ENCODE measurements around the gene OAF.
"Not testable (repeated sequence)": the region's sequence is repeated elsewhere in the genome, so short reads cannot be mapped to it uniquely, and the experiment has no call there.

OAF gene

DNA sequence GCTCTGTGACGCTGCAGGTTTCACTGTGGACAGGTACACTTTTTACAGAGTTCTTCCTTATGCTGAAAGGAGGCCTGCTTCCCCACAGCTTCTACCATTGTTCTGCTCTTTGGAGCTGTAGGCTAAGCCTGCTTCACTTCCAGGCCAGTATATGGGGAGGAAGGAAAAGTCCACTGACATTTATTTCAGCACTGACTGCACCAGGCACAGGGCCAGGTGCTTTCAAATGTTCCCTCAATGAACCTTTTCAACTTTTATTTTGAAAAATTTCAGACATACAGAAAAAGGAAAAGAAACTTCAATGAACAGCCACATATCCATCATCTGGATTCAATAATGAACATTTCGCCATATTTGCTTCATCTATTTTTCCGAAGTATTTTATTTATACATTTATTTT is 51.1 kb downstream of the OAF start:
- H3K27ac ChIP-seq (ENCODE audit: low read depth, low read length), result no peak overlapping the region
- no peaks in the 10 kb centered on the region for H3K27me3 ChIP-seq (ENCODE audit: control insufficient read depth, insufficient read depth, low read length)
- H3K4me3 ChIP-seq (ENCODE audit: low read length), result no peak overlapping the region
- H3K9ac ChIP-seq (ENCODE audit: low read length), result no peak overlapping the region
- H3K4me1 ChIP-seq (ENCODE audit: control insufficient read depth, insufficient read depth, low read length), result no peaks in the 10 kb centered on the region
- H3K36me3 ChIP-seq (ENCODE audit: control insufficient read depth, insufficient read depth, low read length), result no peaks in the 10 kb centered on the region

DNA sequence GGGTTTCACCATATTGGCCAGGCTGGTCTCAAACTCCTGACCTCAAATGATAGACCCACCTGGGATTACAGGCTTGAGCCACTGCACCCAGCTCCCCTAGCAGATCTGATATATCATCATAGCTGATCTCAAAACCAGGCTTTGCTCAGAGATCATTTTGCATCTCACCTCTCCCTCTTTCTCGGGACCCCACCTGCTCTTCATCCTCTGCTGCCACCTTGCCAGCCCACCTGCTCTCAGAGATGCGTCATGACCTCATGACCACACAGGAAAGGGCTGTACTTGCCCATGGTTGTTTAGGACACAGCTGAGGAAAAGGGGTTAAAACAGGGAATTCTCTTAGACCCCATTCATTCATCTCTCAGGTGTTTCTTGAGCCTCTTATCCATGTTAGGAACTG is 56.5 kb downstream of the OAF start:
- H3K4me1 ChIP-seq (ENCODE audit: control insufficient read depth, insufficient read depth, low read length), result no peaks in the 10 kb centered on the region
- no peak overlapping the region for H3K9ac ChIP-seq (ENCODE audit: low read length)
- H3K27me3 ChIP-seq (ENCODE audit: control insufficient read depth, insufficient read depth, low read length), result no peaks in the 10 kb centered on the region
- no peak overlapping the region for H3K27ac ChIP-seq (ENCODE audit: low read depth, low read length)
- no peaks in the 10 kb centered on the region for H3K36me3 ChIP-seq (ENCODE audit: control insufficient read depth, insufficient read depth, low read length)
- H3K4me3 ChIP-seq (ENCODE audit: low read length), result no peak overlapping the region

DNA sequence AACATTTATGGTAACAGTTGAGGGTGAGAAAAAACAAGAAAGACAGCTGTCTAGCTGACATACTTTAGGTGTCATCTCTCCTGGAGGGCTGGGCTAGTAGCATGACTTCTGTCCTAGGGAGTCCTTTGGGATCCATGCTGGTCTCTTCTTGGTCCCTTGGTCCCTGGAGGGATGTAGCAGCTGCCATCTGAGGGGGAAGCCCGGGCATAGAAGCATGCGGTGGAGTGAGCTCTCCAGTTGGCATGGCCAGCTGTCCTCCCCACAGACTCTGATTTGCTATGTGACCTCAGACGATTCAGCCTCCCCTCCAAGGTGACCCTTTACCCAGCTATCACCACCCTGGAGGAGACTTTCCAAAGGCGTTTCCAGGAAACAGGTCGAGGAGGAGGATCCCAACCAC is 57.9 kb downstream of the OAF start:
- Histone ChIP-seq H3K9ac (ENCODE audit: low read length) (no peak overlapping the region), H3K4me3 (ENCODE audit: low read length) (no peak overlapping the region), H3K36me3 (ENCODE audit: control insufficient read depth, insufficient read depth, low read length) (no peaks in the 10 kb centered on the region), H3K27ac (ENCODE audit: low read depth, low read length) (no peak overlapping the region), H3K4me1 (ENCODE audit: control insufficient read depth, insufficient read depth, low read length) (no peaks in the 10 kb centered on the region), H3K27me3 (ENCODE audit: control insufficient read depth, insufficient read depth, low read length) (no peaks in the 10 kb centered on the region)

DNA sequence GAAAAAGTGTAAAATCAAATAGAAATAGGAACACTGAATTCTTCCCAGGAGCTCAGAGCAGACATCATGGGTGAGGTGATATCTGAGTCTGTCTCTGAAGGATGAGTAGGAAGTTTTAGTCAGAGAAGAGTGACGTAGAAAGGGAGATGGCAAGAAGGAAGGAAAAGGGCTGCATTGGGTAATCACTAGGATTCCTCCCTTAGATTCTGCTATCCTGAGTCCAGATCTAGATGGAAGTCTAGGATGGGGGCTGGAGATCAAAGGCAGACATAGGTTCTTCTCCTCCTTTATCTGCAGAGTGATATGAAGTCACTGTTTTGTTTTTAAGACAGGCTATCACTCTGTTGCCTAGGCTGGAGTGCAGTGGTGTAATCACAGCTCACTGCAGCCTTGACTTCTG is 59.6 kb downstream of the OAF start:
- Histone ChIP-seq H3K27me3 (ENCODE audit: control insufficient read depth, insufficient read depth, low read length) (no peaks in the 10 kb centered on the region), H3K4me1 (ENCODE audit: control insufficient read depth, insufficient read depth, low read length) (no peaks in the 10 kb centered on the region), H3K27ac (ENCODE audit: low read depth, low read length) (no peak overlapping the region), H3K36me3 (ENCODE audit: control insufficient read depth, insufficient read depth, low read length) (no peaks in the 10 kb centered on the region), H3K9ac (ENCODE audit: low read length) (no peak overlapping the region), H3K4me3 (ENCODE audit: low read length) (no peak overlapping the region)

DNA sequence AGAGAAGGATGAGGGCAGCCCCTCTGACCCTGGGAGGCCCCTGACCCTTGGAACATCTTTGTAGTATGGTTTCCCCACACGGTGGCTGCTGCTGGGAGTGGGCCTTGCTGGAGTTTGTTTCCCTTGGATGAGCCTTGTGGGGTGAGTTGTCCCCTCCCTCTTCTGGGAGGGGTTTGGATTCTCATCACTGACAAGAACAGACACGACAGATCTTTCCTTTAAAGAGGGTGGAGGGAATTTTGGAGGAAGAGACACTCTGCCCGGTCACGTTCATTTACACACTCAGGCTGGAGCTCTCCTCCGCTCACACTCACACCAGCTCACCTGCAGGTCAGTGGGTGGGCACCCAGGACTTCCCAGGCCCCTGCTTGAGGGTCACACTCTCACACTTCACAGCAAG is 60.8 kb downstream of the OAF start:
- H3K4me3 ChIP-seq (ENCODE audit: low read length), result no peak overlapping the region
- no peaks in the 10 kb centered on the region for H3K4me1 ChIP-seq (ENCODE audit: control insufficient read depth, insufficient read depth, low read length)
- no peak overlapping the region for H3K9ac ChIP-seq (ENCODE audit: low read length)
- H3K27ac ChIP-seq (ENCODE audit: low read depth, low read length), result no peak overlapping the region
- no peaks in the 10 kb centered on the region for H3K36me3 ChIP-seq (ENCODE audit: control insufficient read depth, insufficient read depth, low read length)
- no peaks in the 10 kb centered on the region for H3K27me3 ChIP-seq (ENCODE audit: control insufficient read depth, insufficient read depth, low read length)

DNA sequence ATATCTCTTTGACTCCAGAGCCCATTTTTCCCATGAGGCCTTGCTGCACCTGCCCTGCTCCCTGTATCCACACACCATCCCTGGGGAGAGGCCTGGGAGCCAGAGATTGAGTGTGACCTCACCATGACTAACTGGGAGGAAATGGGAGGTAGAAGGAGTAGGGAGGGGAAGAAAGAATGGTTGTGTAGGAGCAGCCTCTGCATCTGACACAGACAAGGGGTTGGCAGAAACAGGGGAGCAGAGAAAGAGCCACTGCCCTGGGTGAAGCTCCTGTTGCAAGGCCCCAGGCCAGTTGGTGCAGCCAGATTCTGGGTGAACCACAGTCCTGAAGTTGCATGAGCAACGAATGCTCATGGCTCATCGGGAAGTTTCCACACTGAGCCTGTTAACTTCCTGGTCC is 61.5 kb downstream of the OAF start:
- H3K27ac ChIP-seq (ENCODE audit: low read depth, low read length), result no peak overlapping the region
- no peaks in the 10 kb centered on the region for H3K27me3 ChIP-seq (ENCODE audit: control insufficient read depth, insufficient read depth, low read length)
- H3K36me3 ChIP-seq (ENCODE audit: control insufficient read depth, insufficient read depth, low read length), result no peaks in the 10 kb centered on the region
- no peaks in the 10 kb centered on the region for H3K4me1 ChIP-seq (ENCODE audit: control insufficient read depth, insufficient read depth, low read length)
- no peak overlapping the region for H3K9ac ChIP-seq (ENCODE audit: low read length)
- no peak overlapping the region for H3K4me3 ChIP-seq (ENCODE audit: low read length)

DNA sequence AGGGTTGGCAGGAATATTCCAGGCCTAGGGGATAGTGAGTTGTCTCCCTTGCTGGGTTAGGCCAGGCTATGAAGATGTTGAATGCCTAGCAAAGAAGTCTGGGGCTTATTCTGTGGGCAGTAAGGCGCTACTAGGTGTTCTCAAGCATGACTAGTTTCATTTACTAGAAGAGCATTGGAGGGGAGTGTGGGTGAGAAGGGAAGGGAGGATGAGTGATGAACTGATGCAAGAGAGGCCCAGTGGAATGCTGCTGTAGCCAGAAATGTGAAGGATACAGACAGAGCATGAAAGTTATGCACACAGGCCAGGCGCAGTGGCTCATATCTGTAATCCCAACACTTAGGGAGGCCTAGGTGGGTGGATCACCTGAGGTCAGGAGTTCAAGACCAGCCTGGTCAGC is 62.6 kb downstream of the OAF start:
- H3K9ac ChIP-seq (ENCODE audit: low read length), result no peak overlapping the region
- no peak overlapping the region for H3K27ac ChIP-seq (ENCODE audit: low read depth, low read length)
- no peaks in the 10 kb centered on the region for H3K36me3 ChIP-seq (ENCODE audit: control insufficient read depth, insufficient read depth, low read length)
- no peak overlapping the region for H3K4me3 ChIP-seq (ENCODE audit: low read length)
- H3K4me1 ChIP-seq (ENCODE audit: control insufficient read depth, insufficient read depth, low read length), result no peaks in the 10 kb centered on the region
- no peaks in the 10 kb centered on the region for H3K27me3 ChIP-seq (ENCODE audit: control insufficient read depth, insufficient read depth, low read length)

DNA sequence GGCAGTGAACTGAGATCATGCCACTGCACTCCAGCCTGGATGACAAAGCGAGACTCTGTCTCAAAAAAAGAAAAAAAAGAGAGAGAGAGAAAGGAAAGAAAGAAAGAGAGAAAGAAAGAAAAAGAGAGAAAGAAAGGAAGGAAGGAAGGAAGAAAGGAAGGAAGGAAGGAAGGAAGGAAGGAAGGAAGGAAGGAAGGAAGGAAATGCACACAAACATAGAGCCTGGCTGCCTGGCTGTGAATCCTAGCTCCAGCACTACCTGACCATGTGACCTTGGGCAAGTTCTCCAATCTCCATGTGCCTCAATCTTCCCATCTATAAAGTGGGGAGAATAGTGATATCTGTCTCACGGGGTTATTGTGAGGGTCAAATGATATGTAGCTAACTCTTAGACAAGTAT is 63.1 kb downstream of the OAF start:
- not testable (repeated sequence) for H3K4me1 ChIP-seq (ENCODE audit: control insufficient read depth, insufficient read depth, low read length); H3K9ac ChIP-seq (ENCODE audit: low read length); H3K36me3 ChIP-seq (ENCODE audit: control insufficient read depth, insufficient read depth, low read length); H3K27ac ChIP-seq (ENCODE audit: low read depth, low read length); H3K4me3 ChIP-seq (ENCODE audit: low read length); H3K27me3 ChIP-seq (ENCODE audit: control insufficient read depth, insufficient read depth, low read length)

DNA sequence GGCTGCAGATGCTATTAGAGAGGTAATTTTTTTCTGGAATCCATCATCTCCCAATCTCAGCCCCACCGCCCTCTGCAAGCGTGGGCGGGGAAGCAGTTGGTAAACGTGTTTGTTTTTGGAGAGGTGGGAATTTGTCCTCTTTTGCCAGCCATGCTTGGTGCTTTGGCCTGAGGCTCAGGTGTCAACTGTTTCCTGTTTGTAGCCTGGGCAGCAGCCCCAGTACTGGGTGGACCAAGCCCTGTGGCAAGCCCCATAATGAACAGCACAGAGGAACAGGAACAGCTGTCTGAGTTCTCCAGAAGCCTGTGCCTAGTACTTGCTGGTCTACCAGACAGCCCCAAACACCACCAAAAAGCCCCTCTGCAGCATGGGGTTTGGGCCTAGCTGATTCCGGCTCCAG is 68.7 kb downstream of the OAF start:
- Histone ChIP-seq H3K36me3 (ENCODE audit: control insufficient read depth, insufficient read depth, low read length) (no peaks in the 10 kb centered on the region), H3K27me3 (ENCODE audit: control insufficient read depth, insufficient read depth, low read length) (no peaks in the 10 kb centered on the region), H3K4me3 (ENCODE audit: low read length) (no peak overlapping the region), H3K9ac (ENCODE audit: low read length) (no peak overlapping the region), H3K4me1 (ENCODE audit: control insufficient read depth, insufficient read depth, low read length) (no peaks in the 10 kb centered on the region), H3K27ac (ENCODE audit: low read depth, low read length) (no peak overlapping the region)

Data from rectal smooth muscle tissue (tissue), 1 donor.